ENCODE results near the gene LZTS2.

Gene LZTS2

GRCh38 chr10:101054876-101055275 lies 55.3 kb downstream of the LZTS2 start:
- DNase-seq (ENCODE audit: low spot score), result no peak

GRCh38 chr10:101055411-101055810 lies 55.8 kb downstream of the LZTS2 start:
- no peak for DNase-seq (ENCODE audit: low spot score)

DNA sequence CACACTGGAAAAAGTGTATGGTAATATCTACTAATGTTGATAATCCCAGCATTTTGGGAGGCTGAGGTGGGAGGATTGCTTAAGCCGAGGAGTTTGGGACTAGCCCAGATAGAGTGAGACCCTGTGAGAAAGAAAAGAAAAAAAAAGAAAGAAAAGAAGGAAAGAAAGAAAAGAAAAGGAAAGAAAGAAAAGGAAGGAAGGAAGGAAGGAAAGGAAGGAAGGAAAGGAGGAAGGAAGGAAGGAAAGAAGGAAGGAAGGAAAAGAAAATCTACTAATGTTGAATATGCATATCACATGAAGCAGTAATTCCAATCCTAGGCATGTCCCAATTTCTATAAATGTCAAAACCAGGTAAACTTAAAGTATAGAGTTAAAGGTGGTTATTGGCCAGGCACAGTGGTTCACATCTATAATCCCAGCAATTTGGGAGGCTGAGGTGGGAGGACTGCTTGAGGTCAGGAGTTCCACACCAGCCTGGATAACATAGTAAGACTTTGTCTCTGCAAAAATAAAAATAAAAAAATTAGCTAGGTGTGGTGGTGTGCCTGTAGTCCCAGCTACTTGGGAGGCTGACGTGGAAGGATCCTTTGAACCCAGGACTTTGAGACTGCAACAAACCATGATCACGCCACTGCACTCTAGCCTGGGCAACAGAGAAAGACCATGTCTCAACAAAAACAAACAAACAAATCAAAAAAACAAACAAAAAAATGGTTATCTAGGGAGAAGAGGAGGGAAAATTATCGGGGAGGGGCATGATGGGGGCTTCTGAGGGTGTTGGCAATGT lies 57.0 kb downstream of the LZTS2 start:
- no peak for DNase-seq (ENCODE audit: low spot score)
